GM18868 (cell line): Measurements from ENCODE around the gene NNMT.

Experiments used
- ATAC-seq: cut with Tn5 transposase; IDR thresholded peaks from one replicate; pipeline ENCODE4 v1.9.1; 2021; ENCODE audit warnings: mild to moderate bottlenecking, moderate library complexity; ENCODE audit not compliant: unreplicated experiment

The NNMT gene

GRCh38 chr11:114282488-114282887 lies 13.7 kb upstream of the NNMT start:
- ATAC-seq, result no peak

GRCh38 chr11:114283422-114283821 lies 12.8 kb upstream of the NNMT start:
- ATAC-seq, result no peak

- ATAC-seq, result no peak
These were observed 12.2 kb upstream of the NNMT start for GRCh38 chr11:114284021-114284420.

GRCh38 chr11:114284914-114285313 lies 11.3 kb upstream of the NNMT start:
- no peak for ATAC-seq

GRCh38 chr11:114285599-114285998 lies 10.6 kb upstream of the NNMT start:
- ATAC-seq, result no peak

GRCh38 chr11:114286229-114286628 lies 10.0 kb upstream of the NNMT start:
- ATAC-seq, result no peak

- no peak for ATAC-seq
These were observed 9.0 kb upstream of the NNMT start for GRCh38 chr11:114287154-114287553.

- no peak for ATAC-seq
These were observed 8.1 kb upstream of the NNMT start for GRCh38 chr11:114288136-114288535.

GRCh38 chr11:114289779-114290178 lies 6.4 kb upstream of the NNMT start:
- ATAC-seq, result no peak

GRCh38 chr11:114290503-114291235 lies 5.5 kb upstream of the NNMT start:
- ATAC-seq, result no peak

GRCh38 chr11:114291381-114291780 lies 4.8 kb upstream of the NNMT start:
- no peak for ATAC-seq

- ATAC-seq, result no peak
These were observed 4.1 kb upstream of the NNMT start for GRCh38 chr11:114291842-114292680.

GRCh38 chr11:114293201-114293711 lies 2.9 kb upstream of the NNMT start:
- no peak for ATAC-seq

GRCh38 chr11:114296605-114297372 lies 590 bp downstream of the NNMT start:
- no peak for ATAC-seq

- ATAC-seq, result no peak
These were observed 1.9 kb downstream of the NNMT start for GRCh38 chr11:114297806-114298709.

GRCh38 chr11:114298710-114299109 lies 2.5 kb downstream of the NNMT start:
- no peak for ATAC-seq

GRCh38 chr11:114301088-114301487 lies 4.9 kb downstream of the NNMT start:
- ATAC-seq, result no peak

GRCh38 chr11:114301927-114302326 lies 5.7 kb downstream of the NNMT start:
- ATAC-seq, result no peak

- no peak for ATAC-seq
These were observed 6.5 kb downstream of the NNMT start for GRCh38 chr11:114302663-114303062.

- no peak for ATAC-seq
These were observed 7.9 kb downstream of the NNMT start for GRCh38 chr11:114304065-114304464.
